AG09319 (cell line): Measurements from ENCODE around the gene CTBP2.

Experiments
- DNase-seq: peaks from one replicate; pipeline ENCODE4 v3.0.0-alpha.2; 2010; ENCODE audit warnings: low read depth; ENCODE audit errors: extremely low read depth
- CTCF ChIP-seq: IDR thresholded peaks from 2 replicates; pipeline ENCODE4 v1.5.1; 2011; ENCODE audit warnings: low read depth, mild to moderate bottlenecking, inconsistent platforms, low read length, moderate library complexity

The CTBP2 gene

DNA sequence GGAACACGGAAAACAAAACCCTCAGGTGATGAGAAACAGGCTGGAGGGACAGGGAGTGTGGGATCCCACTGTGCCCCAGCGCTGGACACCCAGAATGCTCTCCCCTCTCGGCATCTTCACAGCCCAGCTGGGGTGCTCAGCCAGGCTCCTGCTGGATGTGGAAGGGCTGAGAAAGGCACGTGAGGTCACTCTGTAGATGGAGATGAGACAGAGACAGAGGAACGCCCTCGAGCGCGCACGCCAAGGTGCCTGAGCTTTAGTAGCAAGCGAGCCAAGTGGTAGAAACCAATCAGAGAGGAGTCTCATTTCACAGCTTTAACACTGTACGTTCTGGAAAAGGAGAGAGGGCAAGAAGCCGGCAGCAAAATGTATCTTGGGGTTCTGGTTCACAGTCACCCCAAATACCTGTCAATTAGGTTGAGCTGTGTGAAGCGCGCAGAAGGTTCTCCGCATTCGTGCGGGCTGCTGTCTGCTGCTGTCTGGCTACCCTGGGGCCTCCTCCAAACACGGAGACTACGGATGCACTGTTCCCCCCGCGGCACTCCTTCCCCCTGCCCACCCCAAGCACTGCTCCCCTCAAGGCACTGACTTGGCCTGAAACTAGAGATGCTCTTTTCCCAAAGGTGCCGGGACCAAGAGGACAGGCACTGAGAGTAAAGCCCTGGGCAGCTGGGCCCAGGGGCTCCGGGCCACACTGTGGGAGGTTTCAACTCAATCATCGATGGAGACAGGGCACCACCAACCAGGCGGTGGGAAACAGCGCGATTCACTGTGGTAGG lies 127.0 kb downstream of the CTBP2 start:
- no peak for TF ChIP-seq CTCF
- no peak for DNase-seq

GRCh38 chr10:125032474-125033020 lies 127.8 kb downstream of the CTBP2 start:
- no peak for TF ChIP-seq CTCF
- no peak for DNase-seq

DNA sequence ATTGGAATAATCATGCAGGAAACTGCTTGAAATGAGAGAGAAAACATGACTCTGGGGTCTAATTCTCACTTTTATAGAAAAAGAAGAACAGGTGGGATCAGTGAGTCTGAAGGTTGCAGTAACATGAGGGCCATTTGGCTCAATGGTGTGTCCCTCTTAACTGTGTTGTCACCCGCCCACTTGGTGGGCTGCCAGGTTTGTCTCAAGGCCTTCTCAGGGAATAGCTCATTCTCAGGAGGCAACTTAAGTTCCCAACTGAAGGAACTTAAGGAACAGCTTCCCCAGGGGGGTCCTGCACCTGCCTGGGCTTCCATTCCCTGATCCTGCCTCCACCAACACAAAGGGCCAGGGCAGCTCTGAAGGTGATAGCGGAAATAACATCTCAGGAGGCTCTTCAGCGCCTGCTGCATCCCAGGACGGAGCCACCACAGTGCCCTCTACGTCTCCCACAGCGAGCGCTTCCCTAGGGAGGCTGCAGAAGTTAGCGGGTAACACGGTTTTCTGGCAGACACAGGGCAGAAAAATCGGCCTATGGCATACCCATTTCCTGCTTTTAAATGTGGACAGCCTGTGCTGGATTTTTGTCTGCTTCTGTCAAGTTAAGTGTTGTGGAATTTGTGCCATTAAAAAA lies 129.7 kb downstream of the CTBP2 start:
- no peak for DNase-seq
- TF ChIP-seq CTCF: no peak

DNA sequence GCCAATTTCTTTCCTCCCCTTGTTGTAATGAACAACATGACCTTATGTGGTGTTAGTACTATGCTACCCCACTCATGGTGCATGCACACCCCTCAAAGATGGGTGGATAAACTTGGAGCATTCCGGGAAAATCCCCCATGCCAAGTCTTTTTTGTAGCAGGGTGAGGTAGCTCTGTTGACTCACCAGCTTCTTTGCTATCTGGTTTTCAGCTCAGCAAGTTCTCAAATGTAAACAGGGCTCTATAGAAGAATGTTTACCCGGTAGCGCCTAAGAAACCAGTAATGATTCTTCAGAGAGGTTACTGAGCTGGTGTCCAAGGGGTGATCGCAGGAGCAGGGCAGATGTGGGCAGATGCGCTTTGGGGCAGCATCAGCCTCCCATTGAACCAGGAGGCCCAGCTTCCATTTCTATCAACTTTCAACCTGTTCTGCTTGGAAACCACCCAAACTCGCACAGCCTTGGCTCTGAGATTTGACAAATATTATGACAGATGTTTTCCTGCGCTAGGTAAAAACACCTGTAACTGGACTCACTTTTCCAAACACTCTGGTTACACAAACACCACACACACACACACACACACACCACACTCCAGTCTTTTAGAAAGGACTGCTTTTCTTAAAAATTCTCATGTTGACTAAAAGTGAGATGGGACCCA lies 130.7 kb downstream of the CTBP2 start:
- no peak for TF ChIP-seq CTCF

DNA sequence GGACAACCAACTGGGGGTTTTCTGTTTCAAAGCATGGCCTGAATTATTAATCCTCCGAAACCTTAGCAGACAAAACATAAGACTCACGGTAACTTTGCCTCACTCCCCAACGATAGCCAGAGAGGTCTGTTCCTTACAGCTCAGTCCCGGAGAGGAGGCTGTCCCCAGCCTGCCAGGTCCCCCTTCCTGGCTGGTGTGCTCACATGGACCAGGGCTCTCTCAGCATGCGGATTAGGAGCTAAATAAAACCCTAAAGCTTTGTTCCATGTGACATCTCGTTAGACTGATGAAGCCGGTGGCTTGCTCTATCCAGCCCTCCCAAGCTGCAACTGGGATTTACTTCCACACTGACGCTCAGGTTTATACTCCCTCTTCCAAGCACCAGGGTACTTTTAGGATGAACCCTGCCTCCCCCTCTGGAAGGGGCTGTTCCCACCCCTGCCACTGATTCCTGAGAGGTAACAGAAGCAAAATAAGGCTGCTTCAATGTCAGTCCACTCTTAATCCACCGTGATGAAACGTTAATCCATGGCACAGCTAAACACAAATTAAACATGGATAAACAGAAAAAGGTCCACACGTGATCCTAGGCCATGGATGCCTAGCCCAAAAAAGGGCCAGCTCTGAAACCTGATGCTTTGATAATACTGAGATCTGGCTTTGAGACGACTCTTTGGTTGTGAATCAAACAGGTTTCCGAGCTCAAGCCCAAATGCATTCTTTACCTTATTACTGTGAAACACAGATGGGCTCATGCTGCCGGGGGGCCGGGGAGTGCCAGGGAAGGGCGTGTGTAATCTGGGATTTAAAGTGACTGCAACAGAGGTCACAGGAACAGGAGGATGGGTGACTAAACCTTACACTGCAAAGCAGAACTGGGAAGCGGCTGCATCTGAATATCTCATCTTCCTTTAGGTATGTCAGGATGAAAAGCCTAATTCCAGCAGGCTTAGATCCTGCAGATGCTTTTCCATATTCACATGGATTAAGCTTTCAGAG lies 132.2 kb downstream of the CTBP2 start:
- no peak for TF ChIP-seq CTCF
- DNase-seq: no peak

More for the DNA sequence above, 130.7 kb downstream of the CTBP2 start:
- no peak for DNase-seq

GRCh38 chr10:125026974-125027735 lies 133.2 kb downstream of the CTBP2 start:
- DNase-seq: no peak
- no peak for TF ChIP-seq CTCF
